Measurements from ENCODE around the gene SLC2A9.

DNA sequence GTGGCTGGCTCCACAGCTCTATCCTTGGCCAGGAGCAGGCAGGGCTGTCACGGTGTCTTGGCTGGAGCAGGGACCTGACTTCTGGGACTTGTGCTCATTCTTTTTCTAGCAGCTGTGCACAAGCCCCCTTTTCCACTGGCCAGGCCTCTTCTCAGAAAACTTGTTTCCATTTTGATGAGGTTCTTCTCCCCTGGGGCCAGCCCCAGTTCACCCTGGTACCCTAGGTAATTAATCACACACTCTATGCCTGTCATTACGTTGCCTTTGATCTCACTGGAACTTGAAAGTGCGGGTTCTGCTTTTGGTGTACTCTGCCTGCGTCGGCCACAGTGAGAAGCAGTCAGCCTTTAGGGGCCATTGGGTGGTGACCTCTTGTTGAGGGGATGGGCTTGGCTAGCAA, 213.2 kb downstream of the SLC2A9 start:
- TF ChIP-seq SUZ12 (IDR thresholded peaks at IDR 0.05; ENCODE audit: extremely low read depth, insufficient read depth, insufficient read length) (no peak), ZNF274 (IDR thresholded peaks at IDR 0.05; ENCODE audit: low read depth, low read length) (no peak), YY1 (IDR thresholded peaks at IDR 0.05; ENCODE audit: insufficient read depth, insufficient read length) (no peak)

All from NT2/D1 (cell line).